BE2C (cell line): ENCODE measurements around the gene SLAMF6.

Experiments
- DNase-seq: peaks from one replicate; pipeline ENCODE4 v3.0.0-alpha.2; 2020
- H3K27me3 ChIP-seq: fragments of 250-450 bp; sonication (Bioruptor Pico); 2 replicates; pipeline ENCODE4 v1.5.1; 2020; ENCODE audit warnings: mild to moderate bottlenecking
- H3K36me3 ChIP-seq: fragments of 250-450 bp; sonication (Bioruptor Pico); 2 replicates; pipeline ENCODE4 v1.5.1; 2020; ENCODE audit warnings: mild to moderate bottlenecking
- H3K4me1 ChIP-seq: fragments of 250-450 bp; sonication (Bioruptor Pico); 2 replicates; pipeline ENCODE4 v1.5.1; 2020
- H3K4me3 ChIP-seq: 2 replicates; pipeline ENCODE4 v1.5.1; 2011; ENCODE audit warnings: low read depth, low read length
- H3K9me3 ChIP-seq: fragments of 250-450 bp; sonication (Bioruptor Pico); 2 replicates; pipeline ENCODE4 v1.5.1; 2020
- CTCF ChIP-seq: IDR thresholded peaks from 2 replicates; pipeline ENCODE4 v1.5.1; 2012; ENCODE audit warnings: mild to moderate bottlenecking, low read depth, low read length

Gene SLAMF6

GRCh38 chr1:160460214-160460642, 62.8 kb downstream of the SLAMF6 start:
- H3K27me3 ChIP-seq: peaks cover 19% of the 10 kb centered on the region
- H3K4me3 ChIP-seq: no peak overlapping the region
- TF ChIP-seq CTCF: no peak
- no peaks in the 10 kb centered on the region for H3K9me3 ChIP-seq
- H3K36me3 ChIP-seq: no peaks in the 10 kb centered on the region
- DNase-seq: no peak
- no peaks in the 10 kb centered on the region for H3K4me1 ChIP-seq

- Histone ChIP-seq H3K4me1 (no peaks in the 10 kb centered on the region), H3K27me3 (peaks cover 21% of the 10 kb centered on the region), H3K4me3 (no peak overlapping the region), H3K36me3 (no peaks in the 10 kb centered on the region), H3K9me3 (no peaks in the 10 kb centered on the region)
- TF ChIP-seq CTCF: no peak
- no peak for DNase-seq
Measured at GRCh38 chr1:160459687-160460086, 63.4 kb downstream of the SLAMF6 start.

- Histone ChIP-seq H3K27me3 (peaks cover 22% of the 10 kb centered on the region), H3K9me3 (no peaks in the 10 kb centered on the region), H3K4me1 (no peaks in the 10 kb centered on the region), H3K4me3 (no peak overlapping the region), H3K36me3 (no peaks in the 10 kb centered on the region)
- no peak for TF ChIP-seq CTCF
- DNase-seq: no peak
Measured at GRCh38 chr1:160459056-160459455, 64.0 kb downstream of the SLAMF6 start.

- H3K9me3 ChIP-seq: no peaks in the 10 kb centered on the region
- TF ChIP-seq CTCF: no peak
- no peak for DNase-seq
- no peak overlapping the region for H3K4me3 ChIP-seq
- H3K4me1 ChIP-seq: no peaks in the 10 kb centered on the region
- peaks cover 18% of the 10 kb centered on the region for H3K27me3 ChIP-seq
- H3K36me3 ChIP-seq: no peaks in the 10 kb centered on the region
Measured at GRCh38 chr1:160455153-160455517, 67.9 kb downstream of the SLAMF6 start.

- Histone ChIP-seq H3K4me1 (no peaks in the 10 kb centered on the region), H3K4me3 (no peak overlapping the region), H3K36me3 (no peaks in the 10 kb centered on the region), H3K27me3 (peaks cover 17% of the 10 kb centered on the region), H3K9me3 (no peaks in the 10 kb centered on the region)
- TF ChIP-seq CTCF: no peak
- no peak for DNase-seq
Measured at GRCh38 chr1:160454371-160455152, 68.5 kb downstream of the SLAMF6 start.

- no peaks in the 10 kb centered on the region for H3K36me3 ChIP-seq
- H3K4me3 ChIP-seq: no peak overlapping the region
- H3K4me1 ChIP-seq: no peaks in the 10 kb centered on the region
- TF ChIP-seq CTCF: no peak
- H3K27me3 ChIP-seq: peaks cover 17% of the 10 kb centered on the region
- H3K9me3 ChIP-seq: no peaks in the 10 kb centered on the region
- no peak for DNase-seq
Measured at GRCh38 chr1:160453443-160453842, 69.6 kb downstream of the SLAMF6 start.
